GM12891 (cell line): ENCODE results near the gene RNF150.

ENCODE experiments used
- PAX5 ChIP-seq: IDR thresholded peaks from 2 replicates; pipeline ENCODE4 v1.6.1; 2011; ENCODE audit warnings: low read length, moderate library complexity, mild to moderate bottlenecking; ENCODE audit not compliant: insufficient read depth, severe bottlenecking
- POLR2A ChIP-seq: IDR thresholded peaks from 2 replicates; pipeline ENCODE4 v1.6.1; 2011; ENCODE audit warnings: low read depth, low read length, control low read depth
- POLR2AphosphoS5 ChIP-seq: IDR thresholded peaks from 2 replicates; pipeline ENCODE4 v1.6.1; 2011; ENCODE audit warnings: low read depth, low read length, control low read depth
- POU2F2 ChIP-seq: IDR thresholded peaks from 2 replicates; pipeline ENCODE4 v1.6.1; 2011; ENCODE audit warnings: low read depth, mild to moderate bottlenecking, control low read depth, low read length, moderate library complexity
- SPI1 ChIP-seq: IDR thresholded peaks from 2 replicates; pipeline ENCODE4 v1.6.1; 2011; ENCODE audit warnings: low read depth, low read length, control low read depth
- TAF1 ChIP-seq: IDR thresholded peaks from 2 replicates; pipeline ENCODE4 v1.6.1; 2011; ENCODE audit warnings: low read depth, low read length, control low read depth

DNA sequence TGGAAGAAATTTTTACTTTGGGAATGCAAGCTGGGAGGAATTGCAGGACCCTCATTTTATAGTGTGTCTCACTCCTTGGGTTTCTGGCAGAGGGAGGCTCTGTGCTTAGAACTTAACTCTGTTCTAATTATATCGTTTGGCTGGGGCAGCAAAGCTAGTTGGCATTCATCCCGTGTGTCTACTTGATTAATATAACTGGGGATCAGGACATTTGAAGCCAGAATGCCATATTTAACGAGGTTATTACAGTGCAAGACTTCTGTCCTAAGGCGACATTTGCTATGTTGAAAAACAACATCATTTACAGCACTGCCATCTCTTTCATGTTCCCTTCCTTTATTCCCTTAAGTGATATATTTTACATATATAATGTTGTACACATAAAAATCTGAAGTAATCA lies 198.0 kb downstream of the RNF150 start:
- no peak for TF ChIP-seq POLR2A
- no peak for TF ChIP-seq SPI1
- no peak for TF ChIP-seq POLR2AphosphoS5
- TF ChIP-seq TAF1: no peak
- no peak for TF ChIP-seq PAX5
- TF ChIP-seq POU2F2: no peak
